Measurements from ENCODE around the gene PRR30.

- TF ChIP-seq REST (IDR thresholded peaks at IDR 0.05; ENCODE audit: insufficient replicate concordance, low read depth) (no peak), SPI1 (IDR thresholded peaks at IDR 0.05; ENCODE audit: borderline replicate concordance, low read depth) (no peak), CTCF (IDR thresholded peaks at IDR 0.05; ENCODE audit: insufficient read depth, low read length) (no peak), POLR2AphosphoS5 (IDR thresholded peaks at IDR 0.05; ENCODE audit: low read depth) (no peak)
These were observed 13.0 kb upstream of the PRR30 start for GRCh38 chr2:27152102-27152795.

Measured in HL-60 (cell line).